Neural cell (in vitro differentiated cells): ENCODE data around the gene FXN. TPM values are rescaled to one million over a fixed set of nuclear protein-coding genes. Genes with fewer than 3 reads are reported as not detected.
"Not testable (repeated sequence)": the region's sequence is repeated elsewhere in the genome, so short reads cannot be mapped to it uniquely, and the experiment has no call there.

Experiments
- H2AFZ ChIP-seq: fragments of 200-600, 300-800 bp; sonication (generic), shearing (Covaris generic); 2 replicates; pipeline ENCODE4 v1.6.0; 2014; ENCODE audit warnings: low read depth, mild to moderate bottlenecking, antibody characterized with exemption, low read length, moderate library complexity
- H3F3A ChIP-seq: fragments of 200-600 bp; shearing (Covaris generic); 2 replicates; pipeline ENCODE4 v1.6.1; 2016; ENCODE audit warnings: mild to moderate bottlenecking, moderate library complexity, mixed read lengths, antibody characterized with exemption, low read length; ENCODE audit not compliant: insufficient read depth, poor library complexity, severe bottlenecking
- H3K27ac ChIP-seq: fragments of 200-600, 300-800 bp; sonication (generic), shearing (Covaris generic); 2 replicates; pipeline ENCODE4 v1.5.1; 2014; ENCODE audit warnings: mild to moderate bottlenecking, low read length, moderate library complexity
- H3K27me3 ChIP-seq: fragments of 300-800, 200-600 bp; sonication (generic), shearing (Covaris generic); 2 replicates; pipeline ENCODE4 v1.6.0; 2014; ENCODE audit warnings: mild to moderate bottlenecking, low read depth, low read length, moderate library complexity; ENCODE audit not compliant: insufficient read depth
- H3K36me3 ChIP-seq: fragments of 300-800, 200-600 bp; sonication (generic), shearing (Covaris generic); 2 replicates; pipeline ENCODE4 v1.5.1; 2014; ENCODE audit warnings: mild to moderate bottlenecking, antibody characterized with exemption, low read length, moderate library complexity; ENCODE audit not compliant: insufficient read depth
- H3K4me2 ChIP-seq: fragments of 300-800, 200-600 bp; sonication (generic), shearing (Covaris generic); 2 replicates; pipeline ENCODE4 v1.6.0; 2014; ENCODE audit warnings: mild to moderate bottlenecking, low read length
- H3K4me3 ChIP-seq: fragments of 300-800, 200-600 bp; sonication (generic), shearing (Covaris generic); 2 replicates; pipeline ENCODE4 v1.5.1; 2014; ENCODE audit warnings: mild to moderate bottlenecking, low read length, moderate library complexity
- H3K79me2 ChIP-seq: fragments of 200-600 bp; shearing (Covaris generic); replicated peaks from 2 replicates; pipeline ENCODE4 v1.6.0; 2014; ENCODE audit warnings: mild to moderate bottlenecking, low read length, moderate library complexity; ENCODE audit not compliant: insufficient read depth
- H3K9ac ChIP-seq: fragments of 300-800, 200-600 bp; sonication (generic), shearing (Covaris generic); 2 replicates; pipeline ENCODE4 v1.6.1; 2016; ENCODE audit warnings: mild to moderate bottlenecking, low read length, mixed read lengths
- H3K9me2 ChIP-seq: fragments of 200-600 bp; shearing (Covaris generic); 2 replicates; pipeline ENCODE4 v1.6.1; 2016; ENCODE audit warnings: mild to moderate bottlenecking, low read length, mixed read lengths; ENCODE audit not compliant: insufficient read depth
- H3K9me3 ChIP-seq: fragments of 200-600, 300-800 bp; sonication (generic), shearing (Covaris generic); 2 replicates; pipeline ENCODE4 v1.6.1; 2016; ENCODE audit warnings: mild to moderate bottlenecking, mixed run types, low read length, moderate library complexity, mixed read lengths
- H4K20me1 ChIP-seq: fragments of 200-600 bp; shearing (Covaris generic); 2 replicates; pipeline ENCODE4 v1.6.1; 2016; ENCODE audit warnings: mild to moderate bottlenecking, mixed run types; ENCODE audit not compliant: insufficient read depth
- EP300 ChIP-seq: fragments of 450-650 bp; conservative IDR thresholded peaks from 2 replicates; pipeline ENCODE4 v1.6.1; 2014; ENCODE audit warnings: antibody characterized with exemption, mild to moderate bottlenecking, moderate library complexity; ENCODE audit not compliant: poor library complexity, severe bottlenecking
- EZH2 ChIP-seq: fragments of 200-600, 300-800 bp; shearing (Covaris generic), sonication (generic); IDR thresholded peaks from 2 replicates; pipeline ENCODE4 v1.6.1; 2014; ENCODE audit warnings: antibody characterized with exemption, low read length, borderline replicate concordance, mild to moderate bottlenecking; ENCODE audit not compliant: insufficient read depth, poor library complexity, severe bottlenecking
- MXI1 ChIP-seq: fragments of 450-650 bp; conservative IDR thresholded peaks from 2 replicates; pipeline ENCODE4 v1.6.1; 2014; ENCODE audit warnings: antibody characterized with exemption, mild to moderate bottlenecking; ENCODE audit not compliant: poor library complexity, severe bottlenecking
- POLR2AphosphoS5 ChIP-seq: IDR thresholded peaks from 2 replicates; pipeline ENCODE4 v1.6.1; 2012
- RAD21 ChIP-seq: fragments of 450-650 bp; conservative IDR thresholded peaks from 2 replicates; pipeline ENCODE4 v1.6.1; 2014; ENCODE audit warnings: antibody characterized with exemption, mild to moderate bottlenecking, moderate library complexity
- REST ChIP-seq: IDR thresholded peaks from 2 replicates; pipeline ENCODE4 v1.6.1; 2012; ENCODE audit warnings: borderline replicate concordance
- SMC3 ChIP-seq: fragments of 450-650 bp; conservative IDR thresholded peaks from 2 replicates; pipeline ENCODE4 v1.6.1; 2014; ENCODE audit warnings: antibody characterized with exemption, mild to moderate bottlenecking, moderate library complexity; ENCODE audit not compliant: poor library complexity
- TAF1 ChIP-seq: IDR thresholded peaks from 2 replicates; pipeline ENCODE4 v1.6.1; 2012; ENCODE audit warnings: low read depth
- polyA plus RNA-seq: library from polyadenylated mRNA; depleted of rRNA; stranded (reverse); fragments of >200 nt; gene quantifications from 2 replicates; pipeline ENCODE4 v1.2.3, GENCODE V29; 2014
- TF ChIP-seq, protein P1 (sequence below): fragments of 450-650 bp; IDR thresholded peaks from 2 replicates; pipeline ENCODE4 v1.5.1; 2014; ENCODE audit warnings: antibody characterized with exemption, mild to moderate bottlenecking, moderate library complexity; ENCODE audit not compliant: poor library complexity, severe bottlenecking

Gene FXN
- polyA plus RNA-seq, 1 donor from 2014 or later: 3.5 TPM

- Histone ChIP-seq H3K9me3 (no peaks in the 10 kb centered on the region), H3F3A (no peaks in the 10 kb centered on the region), H3K4me3 (no peak overlapping the region), H2AFZ (no peak overlapping the region), H3K9ac (no peak overlapping the region), H3K27ac (no peak overlapping the region), H3K4me2 (no peak overlapping the region), H3K27me3 (no peaks in the 10 kb centered on the region), H4K20me1 (no peaks in the 10 kb centered on the region), H3K9me2 (no peaks in the 10 kb centered on the region), H3K79me2 (no peaks in the 10 kb centered on the region), H3K36me3 (no peaks in the 10 kb centered on the region)
- TF ChIP-seq SMC3: no peak
- TF ChIP-seq POLR2AphosphoS5: no peak
- TF ChIP-seq EZH2: no peak
- TF ChIP-seq MXI1: no peak
- TF ChIP-seq EP300: no peak
- no peak for TF ChIP-seq TAF1
- TF ChIP-seq, protein P1, sequence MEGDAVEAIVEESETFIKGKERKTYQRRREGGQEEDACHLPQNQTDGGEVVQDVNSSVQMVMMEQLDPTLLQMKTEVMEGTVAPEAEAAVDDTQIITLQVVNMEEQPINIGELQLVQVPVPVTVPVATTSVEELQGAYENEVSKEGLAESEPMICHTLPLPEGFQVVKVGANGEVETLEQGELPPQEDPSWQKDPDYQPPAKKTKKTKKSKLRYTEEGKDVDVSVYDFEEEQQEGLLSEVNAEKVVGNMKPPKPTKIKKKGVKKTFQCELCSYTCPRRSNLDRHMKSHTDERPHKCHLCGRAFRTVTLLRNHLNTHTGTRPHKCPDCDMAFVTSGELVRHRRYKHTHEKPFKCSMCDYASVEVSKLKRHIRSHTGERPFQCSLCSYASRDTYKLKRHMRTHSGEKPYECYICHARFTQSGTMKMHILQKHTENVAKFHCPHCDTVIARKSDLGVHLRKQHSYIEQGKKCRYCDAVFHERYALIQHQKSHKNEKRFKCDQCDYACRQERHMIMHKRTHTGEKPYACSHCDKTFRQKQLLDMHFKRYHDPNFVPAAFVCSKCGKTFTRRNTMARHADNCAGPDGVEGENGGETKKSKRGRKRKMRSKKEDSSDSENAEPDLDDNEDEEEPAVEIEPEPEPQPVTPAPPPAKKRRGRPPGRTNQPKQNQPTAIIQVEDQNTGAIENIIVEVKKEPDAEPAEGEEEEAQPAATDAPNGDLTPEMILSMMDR: no peak
- TF ChIP-seq RAD21: no peak
- no peak for TF ChIP-seq REST
Measured at GRCh38 chr9:69104830-69105527, 69.4 kb downstream of the FXN start.

GRCh38 chr9:69107771-69108170 lies 72.2 kb downstream of the FXN start:
- Histone ChIP-seq H3K36me3 (no peaks in the 10 kb centered on the region), H3K27ac (no peak overlapping the region), H3K27me3 (no peaks in the 10 kb centered on the region), H3K4me2 (no peak overlapping the region), H2AFZ (no peak overlapping the region), H3K9me3 (no peaks in the 10 kb centered on the region), H4K20me1 (no peaks in the 10 kb centered on the region), H3K4me3 (no peak overlapping the region), H3F3A (no peaks in the 10 kb centered on the region), H3K9me2 (no peaks in the 10 kb centered on the region), H3K9ac (no peak overlapping the region), H3K79me2 (no peaks in the 10 kb centered on the region)
- TF ChIP-seq EZH2 (no peak), POLR2AphosphoS5 (no peak), RAD21 (no peak), TAF1 (no peak), SMC3 (no peak), MXI1 (no peak), REST (no peak), EP300 (no peak)
- TF ChIP-seq, protein P1: no peak

DNA sequence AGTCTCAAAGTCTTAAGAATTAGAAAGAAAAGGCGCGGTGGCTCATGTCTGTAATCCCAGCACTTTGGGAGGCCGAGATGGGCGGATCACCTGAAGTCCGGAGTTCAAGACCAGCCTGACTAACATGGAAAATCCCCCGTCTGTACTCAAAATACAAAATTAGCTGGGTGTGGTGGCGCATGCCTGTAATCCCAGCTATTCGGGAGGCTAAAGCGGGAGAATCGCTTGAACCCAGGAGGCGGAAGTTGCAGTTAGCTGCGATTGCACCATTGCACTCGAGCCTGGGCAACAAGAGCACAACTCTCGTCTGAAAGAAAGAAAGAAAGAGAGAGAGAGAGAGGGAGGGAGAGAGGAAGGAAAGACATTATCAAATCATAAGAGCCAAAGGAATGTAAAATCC lies 73.2 kb downstream of the FXN start:
- not testable (repeated sequence) for H3K36me3 ChIP-seq, H3K27me3 ChIP-seq, H3K4me2 ChIP-seq, H3K4me3 ChIP-seq, H3K9ac ChIP-seq, H3K9me2 ChIP-seq, H3K9me3 ChIP-seq, H3F3A ChIP-seq, H3K27ac ChIP-seq, H2AFZ ChIP-seq, H3K79me2 ChIP-seq, H4K20me1 ChIP-seq
